Tibial artery (tissue), 4 donors: ENCODE results near the gene ATP9B.

Experiments
- DNase-seq, 2 donors: peaks; one replicate each; pipeline ENCODE4 v3.0.0-alpha.2; 2019
- H3K27ac ChIP-seq, 2 donors: fragments of 200-600 bp; sonication (generic) in 1 of 2; 1 replicate in 1 of 2; 2 replicates in 1 of 2; pipeline ENCODE4 v1.5.1; 2018 to 2019; ENCODE audit warnings: mild to moderate bottlenecking in 1 of 2
- H3K27me3 ChIP-seq, 2 donors: fragments of 200-600 bp; sonication (generic) in 1 of 2; one replicate each; pipeline versions ENCODE4 v1.5.1 to v1.6.0; 2016 to 2019
- H3K36me3 ChIP-seq, 3 donors: fragments of 200-600 bp; sonication (generic) in 2 of 3; one replicate each; pipeline ENCODE4 v1.5.1; 2016 to 2019; ENCODE audit warnings: mild to moderate bottlenecking in 2 of 3
- H3K4me1 ChIP-seq, 4 donors: fragments of 200-600 bp; sonication (generic) in 2 of 4; 1 replicate in 3 of 4; 2 replicates in 1 of 4; pipeline ENCODE4 v1.5.1; 2016 to 2019
- H3K4me3 ChIP-seq, 2 donors: fragments of 200-600 bp; sonication (generic) in 1 of 2; 1 replicate in 1 of 2; 2 replicates in 1 of 2; pipeline ENCODE4 v1.5.1; 2018 to 2019; ENCODE audit warnings: mild to moderate bottlenecking in 2 of 2
- H3K9me3 ChIP-seq, 3 donors: fragments of 200-600 bp; sonication (generic) in 1 of 3; one replicate each; pipeline ENCODE4 v1.5.1; 2016 to 2019
- intact Hi-C: fragments of 100-400 bp; cut with DNase I; formaldehyde crosslinking; loops from one replicate; pipeline ENCODE4 v1.15.0; 2023; ENCODE audit warnings: low total_unique reads
- TF ChIP-seq, protein P1 (sequence below), 2 experiments: fragments of 200-600 bp in 1 of 2; fragments of 450-650 bp in 1 of 2; IDR thresholded peaks; one replicate each; pipeline ENCODE4 v1.5.1; 2017 to 2019; ENCODE audit warnings: antibody characterized with exemption in 2 of 2, mild to moderate bottlenecking in 1 of 2, moderate library complexity in 1 of 2

The ATP9B gene

DNA sequence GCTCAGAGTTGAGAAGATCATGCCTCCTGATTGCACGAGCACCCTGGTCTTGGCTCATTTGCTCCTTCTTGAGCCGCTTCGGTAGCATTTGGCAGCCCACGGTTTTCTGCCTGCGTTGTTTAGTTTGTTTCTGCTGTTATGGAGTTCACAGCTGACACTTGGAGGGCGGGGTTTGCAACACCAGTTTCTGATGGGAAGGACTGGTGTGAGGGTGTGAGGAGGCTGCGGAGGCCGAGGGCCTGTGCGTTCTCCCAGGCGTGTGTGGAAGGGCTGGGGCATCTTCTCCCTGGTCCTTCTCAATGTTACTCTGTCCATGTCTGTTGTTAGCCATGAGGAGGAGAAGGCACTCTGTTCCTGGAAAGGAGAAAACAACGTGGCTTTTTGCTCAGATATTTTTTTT, 349.4 kb downstream of the ATP9B start:
- Histone ChIP-seq H3K36me3 (peaks cover 12 to 36% (median 32%) of the 10 kb centered on the region in 3 donors), H3K27me3 (no peaks in the 10 kb centered on the region), H3K27ac (no peak overlapping the region), H3K4me3 (no peak overlapping the region), H3K4me1 (peaks cover 0 to 7% (median under 1%) of the 10 kb centered on the region in 4 donors), H3K9me3 (no peaks in the 10 kb centered on the region)
- intact Hi-C loops, result no loop called here
- TF ChIP-seq, protein P1, sequence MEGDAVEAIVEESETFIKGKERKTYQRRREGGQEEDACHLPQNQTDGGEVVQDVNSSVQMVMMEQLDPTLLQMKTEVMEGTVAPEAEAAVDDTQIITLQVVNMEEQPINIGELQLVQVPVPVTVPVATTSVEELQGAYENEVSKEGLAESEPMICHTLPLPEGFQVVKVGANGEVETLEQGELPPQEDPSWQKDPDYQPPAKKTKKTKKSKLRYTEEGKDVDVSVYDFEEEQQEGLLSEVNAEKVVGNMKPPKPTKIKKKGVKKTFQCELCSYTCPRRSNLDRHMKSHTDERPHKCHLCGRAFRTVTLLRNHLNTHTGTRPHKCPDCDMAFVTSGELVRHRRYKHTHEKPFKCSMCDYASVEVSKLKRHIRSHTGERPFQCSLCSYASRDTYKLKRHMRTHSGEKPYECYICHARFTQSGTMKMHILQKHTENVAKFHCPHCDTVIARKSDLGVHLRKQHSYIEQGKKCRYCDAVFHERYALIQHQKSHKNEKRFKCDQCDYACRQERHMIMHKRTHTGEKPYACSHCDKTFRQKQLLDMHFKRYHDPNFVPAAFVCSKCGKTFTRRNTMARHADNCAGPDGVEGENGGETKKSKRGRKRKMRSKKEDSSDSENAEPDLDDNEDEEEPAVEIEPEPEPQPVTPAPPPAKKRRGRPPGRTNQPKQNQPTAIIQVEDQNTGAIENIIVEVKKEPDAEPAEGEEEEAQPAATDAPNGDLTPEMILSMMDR (IDR thresholded peaks at IDR 0.05), result no peak
- DNase-seq, result no peak

DNA sequence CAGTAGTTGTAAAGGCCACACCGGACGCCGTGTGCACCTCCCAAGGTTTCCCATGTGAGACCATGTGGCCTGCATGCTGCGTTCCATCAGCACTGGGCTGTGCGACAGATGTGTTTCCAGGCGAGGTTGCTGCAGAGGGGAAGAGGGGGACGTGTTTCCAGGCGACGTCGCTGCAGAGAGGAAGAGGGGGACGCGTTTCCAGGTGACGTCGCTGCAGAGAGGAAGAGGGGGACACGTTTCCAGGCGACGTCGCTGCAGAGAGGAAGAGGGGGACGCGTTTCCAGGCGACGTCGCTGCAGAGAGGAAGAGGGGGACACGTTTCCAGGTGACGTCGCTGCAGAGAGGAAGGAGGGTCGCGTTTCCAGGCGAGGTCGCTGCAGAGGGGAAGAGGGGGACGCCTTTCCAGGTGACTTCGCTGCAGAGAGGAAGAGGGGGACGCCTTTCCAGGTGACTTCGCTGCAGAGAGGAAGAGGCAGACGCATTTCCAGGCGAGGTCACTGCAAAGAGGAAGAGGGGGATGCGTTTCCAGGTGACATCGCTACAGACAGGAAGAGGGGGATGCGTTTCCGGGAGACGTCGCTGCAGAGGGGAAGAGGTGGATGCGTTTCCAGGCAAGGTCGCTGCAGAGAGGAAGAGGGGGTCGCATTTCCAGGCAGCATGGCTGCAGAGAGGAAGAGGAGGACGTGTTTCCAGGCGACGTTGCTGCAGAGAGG, 351.0 kb downstream of the ATP9B start:
- no peaks in the 10 kb centered on the region for H3K9me3 ChIP-seq
- H3K27ac ChIP-seq, result no peak overlapping the region
- TF ChIP-seq, protein P1 (IDR thresholded peaks at IDR 0.05), result no peak
- no peaks in the 10 kb centered on the region for H3K27me3 ChIP-seq
- H3K36me3 ChIP-seq, result peaks cover 11 to 24% (median 21%) of the 10 kb centered on the region in 3 donors
- no peak overlapping the region for H3K4me3 ChIP-seq
- peaks cover 0 to 8% (median 2%) of the 10 kb centered on the region in 4 donors for H3K4me1 ChIP-seq
- intact Hi-C loops, result no loop called here
- DNase-seq, result no peak

DNA sequence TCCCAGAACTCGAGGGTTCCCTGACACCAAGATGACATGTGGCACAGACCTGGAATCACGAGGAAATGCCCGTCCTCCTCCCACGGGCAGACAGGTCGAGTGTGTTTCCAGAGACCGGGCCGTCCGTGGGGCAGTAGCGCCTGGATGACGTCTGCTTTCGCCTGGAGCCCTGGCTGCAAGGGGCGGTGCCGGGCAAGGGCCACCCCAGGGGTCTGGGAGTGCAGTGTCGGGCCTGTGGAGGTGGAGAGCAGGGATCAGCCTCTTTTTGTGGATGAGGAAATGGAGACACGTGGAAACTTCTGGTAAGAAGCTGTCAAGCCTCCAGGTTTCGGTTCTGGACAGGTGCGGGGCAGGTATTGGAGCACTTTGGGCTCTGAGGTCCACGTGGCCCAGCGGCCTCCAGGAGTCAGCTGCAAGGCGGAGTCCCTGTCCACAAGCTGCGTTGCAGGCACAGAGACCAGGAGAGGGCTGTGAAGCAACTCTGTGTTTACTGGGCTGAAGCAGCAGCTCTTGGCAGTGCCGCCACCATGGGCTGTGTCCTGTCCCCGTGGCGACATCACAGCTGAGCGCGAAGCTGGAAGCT, 352.2 kb downstream of the ATP9B start:
- H3K4me1 ChIP-seq, result peaks cover 0 to 8% (median 2%) of the 10 kb centered on the region in 4 donors
- intact Hi-C loops, result no loop called here
- TF ChIP-seq, protein P1 (IDR thresholded peaks at IDR 0.05), result no peak
- H3K9me3 ChIP-seq, result no peaks in the 10 kb centered on the region
- no peak for DNase-seq
- H3K4me3 ChIP-seq, result no peak overlapping the region
- H3K27me3 ChIP-seq, result no peaks in the 10 kb centered on the region
- no peak overlapping the region for H3K27ac ChIP-seq
- peaks cover 11 to 36% (median 30%) of the 10 kb centered on the region in 3 donors for H3K36me3 ChIP-seq

DNA sequence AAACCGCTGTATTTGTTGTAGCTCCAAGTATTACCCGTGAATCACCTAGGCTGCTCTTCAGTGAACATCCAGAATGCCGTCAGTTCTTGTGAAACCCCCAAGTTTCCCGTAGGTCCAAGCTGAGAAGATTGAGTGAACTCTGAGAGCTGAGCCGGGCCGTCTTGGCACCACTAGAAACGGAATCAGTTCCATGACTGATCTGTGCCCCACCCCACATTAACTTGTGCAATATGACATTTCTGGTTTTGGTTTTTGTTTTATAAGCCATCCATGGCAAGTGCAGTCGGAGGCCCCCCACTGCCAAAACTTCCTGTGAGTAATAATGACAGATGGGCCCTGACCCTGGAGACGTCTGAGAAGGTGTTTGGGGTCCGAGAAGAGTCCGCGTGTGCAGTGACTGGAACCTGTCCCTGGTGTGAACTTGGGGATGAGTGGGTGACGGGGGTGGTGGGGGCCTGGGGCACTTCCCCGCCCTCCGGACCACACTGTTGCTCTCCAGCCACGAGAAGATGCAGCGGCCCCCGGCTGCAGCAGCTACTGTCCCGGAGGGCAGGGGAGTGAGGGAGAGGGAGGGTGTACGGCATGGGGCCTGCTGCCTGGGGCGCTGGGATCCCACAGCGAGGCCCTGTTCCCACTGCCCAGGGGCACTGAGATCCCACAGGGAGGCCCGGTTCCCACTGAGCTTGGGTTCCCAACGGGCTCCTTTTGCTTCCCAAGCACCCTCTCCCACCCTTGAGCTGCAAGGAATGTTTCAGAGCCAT, 353.0 kb downstream of the ATP9B start:
- peaks cover 11 to 40% (median 28%) of the 10 kb centered on the region in 3 donors for H3K36me3 ChIP-seq
- TF ChIP-seq, protein P1 (IDR thresholded peaks at IDR 0.05), result no peak
- H3K9me3 ChIP-seq, result no peaks in the 10 kb centered on the region
- no peak overlapping the region for H3K4me3 ChIP-seq
- intact Hi-C loops, result no loop called here
- peak in 1 of 2 donors; percentile 58 for DNase-seq
- H3K4me1 ChIP-seq, result peaks cover 0 to 9% (median 2%) of the 10 kb centered on the region in 4 donors
- H3K27me3 ChIP-seq, result no peaks in the 10 kb centered on the region
- no peak overlapping the region for H3K27ac ChIP-seq

DNA sequence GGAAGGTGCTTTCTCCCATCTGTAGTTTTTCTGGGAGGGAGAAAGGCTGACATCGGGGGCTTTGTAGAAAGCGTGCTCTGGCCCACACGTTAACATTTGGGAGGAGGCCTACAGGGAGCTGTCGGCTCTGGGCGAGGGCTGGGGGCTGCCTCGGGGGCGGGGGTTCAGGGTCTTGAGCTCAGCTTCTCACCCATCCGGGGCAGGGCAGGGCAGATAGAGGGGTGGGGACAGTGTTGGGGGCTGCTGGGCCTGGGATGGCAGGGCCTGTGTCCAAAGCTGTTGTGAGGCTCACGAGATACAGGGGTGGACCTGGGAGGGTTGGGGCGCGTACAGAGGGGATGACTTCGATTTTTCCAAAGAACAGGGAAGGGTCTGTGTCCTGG, 353.6 kb downstream of the ATP9B start:
- Histone ChIP-seq H3K27ac (no peak overlapping the region), H3K4me3 (no peak overlapping the region), H3K4me1 (peaks cover 0 to 9% (median 2%) of the 10 kb centered on the region in 4 donors), H3K36me3 (peaks cover 11 to 40% (median 28%) of the 10 kb centered on the region in 3 donors), H3K27me3 (no peaks in the 10 kb centered on the region), H3K9me3 (no peaks in the 10 kb centered on the region)
- DNase-seq, result no peak
- TF ChIP-seq, protein P1 (IDR thresholded peaks at IDR 0.05), result no peak
- intact Hi-C loops, result no loop called here
